Neural cell (in vitro differentiated cells): Measurements from ENCODE around the gene IL10. TPM values are rescaled to one million over a fixed set of nuclear protein-coding genes. Genes with fewer than 3 reads are reported as not detected.

Source experiments
- H2AFZ ChIP-seq: fragments of 200-600, 300-800 bp; sonication (generic), shearing (Covaris generic); 2 replicates; pipeline ENCODE4 v1.6.0; 2014; ENCODE audit warnings: low read depth, mild to moderate bottlenecking, antibody characterized with exemption, low read length, moderate library complexity
- H3F3A ChIP-seq: fragments of 200-600 bp; shearing (Covaris generic); 2 replicates; pipeline ENCODE4 v1.6.1; 2016; ENCODE audit warnings: mild to moderate bottlenecking, moderate library complexity, mixed read lengths, antibody characterized with exemption, low read length; ENCODE audit not compliant: insufficient read depth, poor library complexity, severe bottlenecking
- H3K27ac ChIP-seq: fragments of 200-600, 300-800 bp; sonication (generic), shearing (Covaris generic); 2 replicates; pipeline ENCODE4 v1.5.1; 2014; ENCODE audit warnings: mild to moderate bottlenecking, low read length, moderate library complexity
- H3K27me3 ChIP-seq: fragments of 300-800, 200-600 bp; sonication (generic), shearing (Covaris generic); 2 replicates; pipeline ENCODE4 v1.6.0; 2014; ENCODE audit warnings: mild to moderate bottlenecking, low read depth, low read length, moderate library complexity; ENCODE audit not compliant: insufficient read depth
- H3K36me3 ChIP-seq: fragments of 300-800, 200-600 bp; sonication (generic), shearing (Covaris generic); 2 replicates; pipeline ENCODE4 v1.5.1; 2014; ENCODE audit warnings: mild to moderate bottlenecking, antibody characterized with exemption, low read length, moderate library complexity; ENCODE audit not compliant: insufficient read depth
- H3K4me2 ChIP-seq: fragments of 300-800, 200-600 bp; sonication (generic), shearing (Covaris generic); 2 replicates; pipeline ENCODE4 v1.6.0; 2014; ENCODE audit warnings: mild to moderate bottlenecking, low read length
- H3K4me3 ChIP-seq: fragments of 300-800, 200-600 bp; sonication (generic), shearing (Covaris generic); 2 replicates; pipeline ENCODE4 v1.5.1; 2014; ENCODE audit warnings: mild to moderate bottlenecking, low read length, moderate library complexity
- H3K79me2 ChIP-seq: fragments of 200-600 bp; shearing (Covaris generic); replicated peaks from 2 replicates; pipeline ENCODE4 v1.6.0; 2014; ENCODE audit warnings: mild to moderate bottlenecking, low read length, moderate library complexity; ENCODE audit not compliant: insufficient read depth
- H3K9ac ChIP-seq: fragments of 300-800, 200-600 bp; sonication (generic), shearing (Covaris generic); 2 replicates; pipeline ENCODE4 v1.6.1; 2016; ENCODE audit warnings: mild to moderate bottlenecking, low read length, mixed read lengths
- H3K9me2 ChIP-seq: fragments of 200-600 bp; shearing (Covaris generic); 2 replicates; pipeline ENCODE4 v1.6.1; 2016; ENCODE audit warnings: mild to moderate bottlenecking, low read length, mixed read lengths; ENCODE audit not compliant: insufficient read depth
- H3K9me3 ChIP-seq: fragments of 200-600, 300-800 bp; sonication (generic), shearing (Covaris generic); 2 replicates; pipeline ENCODE4 v1.6.1; 2016; ENCODE audit warnings: mild to moderate bottlenecking, mixed run types, low read length, moderate library complexity, mixed read lengths
- H4K20me1 ChIP-seq: fragments of 200-600 bp; shearing (Covaris generic); 2 replicates; pipeline ENCODE4 v1.6.1; 2016; ENCODE audit warnings: mild to moderate bottlenecking, mixed run types; ENCODE audit not compliant: insufficient read depth
- CTCF ChIP-seq: fragments of 450-650 bp; IDR thresholded peaks from 2 replicates; pipeline ENCODE4 v1.5.1; 2014; ENCODE audit warnings: antibody characterized with exemption, mild to moderate bottlenecking, moderate library complexity; ENCODE audit not compliant: poor library complexity, severe bottlenecking
- EP300 ChIP-seq: fragments of 450-650 bp; conservative IDR thresholded peaks from 2 replicates; pipeline ENCODE4 v1.6.1; 2014; ENCODE audit warnings: antibody characterized with exemption, mild to moderate bottlenecking, moderate library complexity; ENCODE audit not compliant: poor library complexity, severe bottlenecking
- EZH2 ChIP-seq: fragments of 200-600, 300-800 bp; shearing (Covaris generic), sonication (generic); IDR thresholded peaks from 2 replicates; pipeline ENCODE4 v1.6.1; 2014; ENCODE audit warnings: antibody characterized with exemption, low read length, borderline replicate concordance, mild to moderate bottlenecking; ENCODE audit not compliant: insufficient read depth, poor library complexity, severe bottlenecking
- MXI1 ChIP-seq: fragments of 450-650 bp; conservative IDR thresholded peaks from 2 replicates; pipeline ENCODE4 v1.6.1; 2014; ENCODE audit warnings: antibody characterized with exemption, mild to moderate bottlenecking; ENCODE audit not compliant: poor library complexity, severe bottlenecking
- POLR2AphosphoS5 ChIP-seq: IDR thresholded peaks from 2 replicates; pipeline ENCODE4 v1.6.1; 2012
- RAD21 ChIP-seq: fragments of 450-650 bp; conservative IDR thresholded peaks from 2 replicates; pipeline ENCODE4 v1.6.1; 2014; ENCODE audit warnings: antibody characterized with exemption, mild to moderate bottlenecking, moderate library complexity
- REST ChIP-seq: IDR thresholded peaks from 2 replicates; pipeline ENCODE4 v1.6.1; 2012; ENCODE audit warnings: borderline replicate concordance
- SMC3 ChIP-seq: fragments of 450-650 bp; conservative IDR thresholded peaks from 2 replicates; pipeline ENCODE4 v1.6.1; 2014; ENCODE audit warnings: antibody characterized with exemption, mild to moderate bottlenecking, moderate library complexity; ENCODE audit not compliant: poor library complexity
- TAF1 ChIP-seq: IDR thresholded peaks from 2 replicates; pipeline ENCODE4 v1.6.1; 2012; ENCODE audit warnings: low read depth
- polyA plus RNA-seq: library from polyadenylated mRNA; depleted of rRNA; stranded (reverse); fragments of >200 nt; gene quantifications from 2 replicates; pipeline ENCODE4 v1.2.3, GENCODE V29; 2014

Gene IL10
- polyA plus RNA-seq, 1 donor from 2014 or later: not detected

GRCh38 chr1:206757524-206758266, 14.6 kb downstream of the IL10 start:
- Histone ChIP-seq H3K4me3 (no peak overlapping the region), H3K9me2 (no peaks in the 10 kb centered on the region), H3K27ac (no peak overlapping the region), H2AFZ (no peak overlapping the region), H3F3A (no peaks in the 10 kb centered on the region), H3K79me2 (no peaks in the 10 kb centered on the region), H4K20me1 (no peaks in the 10 kb centered on the region), H3K27me3 (no peaks in the 10 kb centered on the region), H3K9me3 (no peaks in the 10 kb centered on the region), H3K36me3 (no peaks in the 10 kb centered on the region), H3K9ac (no peak overlapping the region), H3K4me2 (no peak overlapping the region)
- no peak for TF ChIP-seq RAD21
- TF ChIP-seq MXI1: no peak
- TF ChIP-seq REST: no peak
- no peak for TF ChIP-seq EP300
- no peak for TF ChIP-seq TAF1
- no peak for TF ChIP-seq POLR2AphosphoS5
- no peak for TF ChIP-seq CTCF
- no peak for TF ChIP-seq EZH2
- no peak for TF ChIP-seq SMC3

GRCh38 chr1:206754011-206754410, 18.3 kb downstream of the IL10 start:
- TF ChIP-seq TAF1 (no peak), SMC3 (no peak), EP300 (no peak), REST (no peak), CTCF (no peak), MXI1 (no peak), POLR2AphosphoS5 (no peak), RAD21 (no peak), EZH2 (no peak)
- H2AFZ ChIP-seq: no peak overlapping the region
- H3K9ac ChIP-seq: no peak overlapping the region
- no peaks in the 10 kb centered on the region for H3K9me2 ChIP-seq
- H3K27me3 ChIP-seq: no peaks in the 10 kb centered on the region
- H3K36me3 ChIP-seq: no peaks in the 10 kb centered on the region
- H3K4me2 ChIP-seq: no peak overlapping the region
- H4K20me1 ChIP-seq: no peaks in the 10 kb centered on the region
- no peak overlapping the region for H3K4me3 ChIP-seq
- H3K9me3 ChIP-seq: no peaks in the 10 kb centered on the region
- no peaks in the 10 kb centered on the region for H3K79me2 ChIP-seq
- H3F3A ChIP-seq: no peaks in the 10 kb centered on the region
- H3K27ac ChIP-seq: no peak overlapping the region
